ENCODE measurements around the gene REEP2. TPM values are rescaled to one million over a fixed set of nuclear protein-coding genes. Genes with fewer than 3 reads are reported as not detected.

Gene REEP2
- total RNA-seq, 1 experiment from 2014 or later, result 8.4 TPM

GRCh38 chr5:138468133-138468965 lies 29.5 kb downstream of the REEP2 start:
- intact Hi-C loops (cut with micrococcal nuclease; ENCODE audit: unreplicated experiment), result loop anchor here (10.0 kb wide), 1 partner anchor 806 kb away; no protein-coding TSS in a partner anchor
- peak; percentile 27 for DNase-seq (ENCODE audit: low spot score)
- Histone ChIP-seq H3K4me3 (ENCODE audit: low read depth, low read length, poor library complexity, severe bottlenecking) (peak overlapping the region; percentile 86), H3K27ac (ENCODE audit: low read depth, low read length, poor library complexity, severe bottlenecking) (no peak overlapping the region), H3K36me3 (ENCODE audit: insufficient read depth, low read length, poor library complexity, severe bottlenecking) (peaks cover 23% of the 10 kb centered on the region), H3K9me3 (ENCODE audit: low read depth, low read length, poor library complexity, severe bottlenecking) (no peaks in the 10 kb centered on the region), H3K4me1 (ENCODE audit: insufficient read depth, low read length, poor library complexity, severe bottlenecking) (peaks cover 11% of the 10 kb centered on the region), H3K27me3 (replicated peaks; ENCODE audit: insufficient read depth, low read depth, low read length, poor library complexity) (no peaks in the 10 kb centered on the region)
- POLR2A ChIA-PET (ENCODE audit: low non-redundant PET), result interaction anchor here (0.7 to 0.9 kb wide), 3 partner anchors 107 to 146 kb away, joined by 3 to 4 read pairs (median 3); no protein-coding TSS in a partner anchor
- BruUV-seq (replicated peaks), result no TSS peak
- TF ChIP-seq, protein P1, sequence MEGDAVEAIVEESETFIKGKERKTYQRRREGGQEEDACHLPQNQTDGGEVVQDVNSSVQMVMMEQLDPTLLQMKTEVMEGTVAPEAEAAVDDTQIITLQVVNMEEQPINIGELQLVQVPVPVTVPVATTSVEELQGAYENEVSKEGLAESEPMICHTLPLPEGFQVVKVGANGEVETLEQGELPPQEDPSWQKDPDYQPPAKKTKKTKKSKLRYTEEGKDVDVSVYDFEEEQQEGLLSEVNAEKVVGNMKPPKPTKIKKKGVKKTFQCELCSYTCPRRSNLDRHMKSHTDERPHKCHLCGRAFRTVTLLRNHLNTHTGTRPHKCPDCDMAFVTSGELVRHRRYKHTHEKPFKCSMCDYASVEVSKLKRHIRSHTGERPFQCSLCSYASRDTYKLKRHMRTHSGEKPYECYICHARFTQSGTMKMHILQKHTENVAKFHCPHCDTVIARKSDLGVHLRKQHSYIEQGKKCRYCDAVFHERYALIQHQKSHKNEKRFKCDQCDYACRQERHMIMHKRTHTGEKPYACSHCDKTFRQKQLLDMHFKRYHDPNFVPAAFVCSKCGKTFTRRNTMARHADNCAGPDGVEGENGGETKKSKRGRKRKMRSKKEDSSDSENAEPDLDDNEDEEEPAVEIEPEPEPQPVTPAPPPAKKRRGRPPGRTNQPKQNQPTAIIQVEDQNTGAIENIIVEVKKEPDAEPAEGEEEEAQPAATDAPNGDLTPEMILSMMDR (conservative IDR thresholded peaks at IDR 0.05; ENCODE audit: low read depth, low read length), result no peak
- TF ChIP-seq EZH2 (IDR thresholded peaks at IDR 0.05; ENCODE audit: borderline replicate concordance, low read depth, low read length, poor library complexity, severe bottlenecking), result no peak
- CTCF ChIA-PET, result no interaction called here

DNA sequence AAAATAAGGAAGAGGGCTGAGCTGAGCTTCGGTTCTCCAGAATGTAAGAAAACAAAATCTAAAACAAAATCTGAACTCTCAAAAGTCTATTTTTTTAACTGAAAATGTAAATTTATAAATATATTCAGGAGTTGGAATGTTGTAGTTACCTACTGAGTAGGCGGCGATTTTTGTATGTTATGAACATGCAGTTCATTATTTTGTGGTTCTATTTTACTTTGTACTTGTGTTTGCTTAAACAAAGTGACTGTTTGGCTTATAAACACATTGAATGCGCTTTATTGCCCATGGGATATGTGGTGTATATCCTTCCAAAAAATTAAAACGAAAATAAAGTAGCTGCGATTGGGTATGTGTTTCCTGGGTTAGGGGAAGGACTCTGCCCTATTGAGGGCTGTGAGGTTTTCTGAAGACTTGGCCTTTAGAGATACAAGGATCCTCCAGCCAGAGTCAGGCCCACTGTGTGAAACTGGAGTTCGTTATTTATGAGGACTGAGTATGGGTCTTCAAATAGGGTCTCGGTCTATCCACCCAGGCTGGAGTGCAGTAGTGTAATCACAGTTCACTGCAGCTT lies 30.2 kb downstream of the REEP2 start:
- intact Hi-C loops (cut with micrococcal nuclease; ENCODE audit: unreplicated experiment), result loop anchor here (10.0 kb wide), 1 partner anchor 806 kb away; no protein-coding TSS in a partner anchor
- ChIA-PET CTCF (no interaction called here), POLR2A (ENCODE audit: low non-redundant PET) (interaction anchor here (0.8 to 0.9 kb wide), 2 partner anchors 19 to 145 kb away, joined by 3 read pairs; no protein-coding TSS in a partner anchor)
- no peaks in the 10 kb centered on the region for H3K27me3 ChIP-seq (replicated peaks; ENCODE audit: insufficient read depth, low read depth, low read length, poor library complexity)
- peaks cover 7% of the 10 kb centered on the region for H3K4me1 ChIP-seq (ENCODE audit: insufficient read depth, low read length, poor library complexity, severe bottlenecking)
- BruUV-seq (replicated peaks), result no TSS peak
- H3K27ac ChIP-seq (ENCODE audit: low read depth, low read length, poor library complexity, severe bottlenecking), result no peak overlapping the region
- H3K4me3 ChIP-seq (ENCODE audit: low read depth, low read length, poor library complexity, severe bottlenecking), result peak overlapping the region; percentile 86
- TF ChIP-seq, protein P1 (conservative IDR thresholded peaks at IDR 0.05; ENCODE audit: low read depth, low read length), result no peak
- TF ChIP-seq EZH2 (IDR thresholded peaks at IDR 0.05; ENCODE audit: borderline replicate concordance, low read depth, low read length, poor library complexity, severe bottlenecking), result no peak
- H3K36me3 ChIP-seq (ENCODE audit: insufficient read depth, low read length, poor library complexity, severe bottlenecking), result peaks cover 23% of the 10 kb centered on the region
- DNase-seq (ENCODE audit: low spot score), result peak; percentile 42
- no peaks in the 10 kb centered on the region for H3K9me3 ChIP-seq (ENCODE audit: low read depth, low read length, poor library complexity, severe bottlenecking)

DNA sequence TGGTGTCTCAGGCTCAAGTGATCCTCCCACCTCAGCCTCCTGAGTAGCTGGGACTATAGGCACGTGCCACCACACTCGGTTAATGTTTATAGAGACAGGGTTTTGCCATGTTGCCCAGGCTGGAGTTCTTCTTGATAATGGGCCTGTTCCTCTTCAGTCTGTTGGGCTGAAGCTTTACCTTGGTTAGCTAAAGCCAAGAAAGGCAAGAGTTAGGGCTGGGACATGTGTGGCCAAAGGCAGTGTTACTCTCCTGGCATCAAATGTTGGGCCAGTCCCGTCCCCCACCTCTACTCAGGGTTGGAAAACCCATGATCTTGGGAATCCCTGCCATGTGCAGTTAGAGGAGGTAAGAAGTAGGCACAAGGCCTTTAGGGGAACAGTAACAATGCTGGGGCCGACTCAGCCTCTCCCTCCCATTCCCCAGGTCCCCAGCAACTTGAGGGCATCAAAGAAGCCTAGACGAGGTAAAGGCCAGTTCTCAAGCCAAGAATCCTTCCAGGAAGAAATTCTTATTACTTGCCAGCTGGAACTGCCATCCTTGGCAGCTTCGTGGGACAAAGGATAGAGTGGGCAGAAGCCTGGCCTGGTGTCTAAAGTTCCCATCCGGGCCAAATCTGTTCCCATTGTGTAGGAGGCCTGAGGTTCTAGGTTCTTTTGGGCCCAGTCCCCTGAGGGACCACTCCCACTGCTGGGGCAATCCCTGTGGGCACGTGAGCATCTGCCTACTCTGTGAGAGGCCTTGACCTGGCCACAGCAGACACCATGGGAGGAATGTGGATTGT lies 30.9 kb downstream of the REEP2 start:
- BruUV-seq (replicated peaks), result no TSS peak
- intact Hi-C loops (cut with micrococcal nuclease; ENCODE audit: unreplicated experiment), result loop anchor here (10.0 kb wide), 1 partner anchor 805 kb away; no protein-coding TSS in a partner anchor
- Histone ChIP-seq H3K36me3 (ENCODE audit: insufficient read depth, low read length, poor library complexity, severe bottlenecking) (peaks cover 23% of the 10 kb centered on the region), H3K4me1 (ENCODE audit: insufficient read depth, low read length, poor library complexity, severe bottlenecking) (peaks cover 7% of the 10 kb centered on the region), H3K27me3 (replicated peaks; ENCODE audit: insufficient read depth, low read depth, low read length, poor library complexity) (no peaks in the 10 kb centered on the region), H3K4me3 (ENCODE audit: low read depth, low read length, poor library complexity, severe bottlenecking) (no peak overlapping the region), H3K9me3 (ENCODE audit: low read depth, low read length, poor library complexity, severe bottlenecking) (no peaks in the 10 kb centered on the region), H3K27ac (ENCODE audit: low read depth, low read length, poor library complexity, severe bottlenecking) (no peak overlapping the region)
- DNase-seq (ENCODE audit: low spot score), result peak; percentile 61
- ChIA-PET POLR2A (ENCODE audit: low non-redundant PET) (interaction anchor here (0.6 to 0.9 kb wide), 3 partner anchors 13 to 145 kb away, joined by 3 read pairs; no protein-coding TSS in a partner anchor), CTCF (no interaction called here)
- TF ChIP-seq, protein P1 (conservative IDR thresholded peaks at IDR 0.05; ENCODE audit: low read depth, low read length), result no peak
